Activated effector memory CD4-positive, alpha-beta T cell treated with anti-CD3 and anti-CD28 coated beads, Interleukin-2, amount 50 U/mL, for 16 hours (primary cell): Measurements from ENCODE around the gene FAM193A.
"Not testable (repeated sequence)": the region's sequence is repeated elsewhere in the genome, so short reads cannot be mapped to it uniquely, and the experiment has no call there.

Source experiments
- DNase-seq: peaks from one replicate; pipeline ENCODE4 v3.0.0-alpha.2; 2020

FAM193A gene

GRCh38 chr4:2536193-2537010, at the start of gene FAM193A:
FAM193A (plus strand) TSS chr4:2536647; CDS start chr4:2536916, 269 bp downstream.
- DNase-seq, result peak; percentile 100

GRCh38 chr4:2486981-2487380, 49.5 kb upstream of the FAM193A start:
- DNase-seq, result no peak

- DNase-seq, result no peak
Observed at GRCh38 chr4:2487632-2488031, 48.8 kb upstream of the FAM193A start.

GRCh38 chr4:2489081-2489805, 47.2 kb upstream of the FAM193A start:
- DNase-seq, result no peak

- DNase-seq, result no peak
Observed at GRCh38 chr4:2489841-2490552, 46.5 kb upstream of the FAM193A start.

GRCh38 chr4:2492970-2493369, 43.5 kb upstream of the FAM193A start:
- DNase-seq, result no peak

GRCh38 chr4:2494992-2495391, 41.5 kb upstream of the FAM193A start:
- DNase-seq, result no peak

GRCh38 chr4:2497324-2497723, 39.1 kb upstream of the FAM193A start:
- DNase-seq, result no peak

GRCh38 chr4:2497931-2498330, 38.5 kb upstream of the FAM193A start:
- DNase-seq, result no peak

GRCh38 chr4:2500547-2500946, 35.9 kb upstream of the FAM193A start:
- DNase-seq, result no peak

GRCh38 chr4:2501034-2501594, 35.3 kb upstream of the FAM193A start:
- DNase-seq, result no peak

GRCh38 chr4:2503809-2504208, 32.6 kb upstream of the FAM193A start:
- no peak for DNase-seq

GRCh38 chr4:2507259-2507658, 29.2 kb upstream of the FAM193A start:
- DNase-seq, result no peak

GRCh38 chr4:2507855-2508254, 28.6 kb upstream of the FAM193A start:
- no peak for DNase-seq

- no peak for DNase-seq
Observed at GRCh38 chr4:2510351-2511259, 25.8 kb upstream of the FAM193A start.

GRCh38 chr4:2511645-2512131, 24.8 kb upstream of the FAM193A start:
- no peak for DNase-seq

GRCh38 chr4:2512396-2513135, 23.9 kb upstream of the FAM193A start:
- no peak for DNase-seq

- DNase-seq, result not testable (repeated sequence)
Observed at GRCh38 chr4:2514193-2514592, 22.3 kb upstream of the FAM193A start.

GRCh38 chr4:2514944-2515343, 21.5 kb upstream of the FAM193A start:
- not testable (repeated sequence) for DNase-seq

- DNase-seq, result no peak
Observed at GRCh38 chr4:2515830-2516550, 20.5 kb upstream of the FAM193A start.

GRCh38 chr4:2516635-2517034, 19.8 kb upstream of the FAM193A start:
- no peak for DNase-seq
